Measurements from ENCODE around the gene CEP78. TPM values are rescaled to one million over a fixed set of nuclear protein-coding genes. Genes with fewer than 3 reads are reported as not detected.

CEP78 gene
- total RNA-seq, 2 donors from 2014 or later: 52.8 to 71.6 TPM

- Mint-ChIP-seq H3K9me3 (no peaks in the 10 kb centered on the region), H3K36me3 (ENCODE audit: low read depth) (peaks cover 68% of the 10 kb centered on the region), H3K4me3 (no peak overlapping the region), H3K4me1 (peaks cover 5% of the 10 kb centered on the region), H3K27ac (no peak overlapping the region), H3K27me3 (ENCODE audit: insufficient read depth) (no peaks in the 10 kb centered on the region)
- WGBS, 2 experiments (ENCODE audit: insufficient coverage in 1 of 2, insufficient read length in 1 of 2): 90% methylated on average over 1 of the region's 1 CpG; no CpG with 5 or more reads in 1 of the 2 experiments
- Histone ChIP-seq H3K9me3 (ENCODE audit: control insufficient read depth, low read length) (no peaks in the 10 kb centered on the region), H3K27me3 (ENCODE audit: control insufficient read depth, insufficient read depth, low read length, poor library complexity, severe bottlenecking) (no peaks in the 10 kb centered on the region), H3K9ac (ENCODE audit: extremely low read depth, low read length, poor library complexity, severe bottlenecking) (no peak overlapping the region), H3K4me3 (ENCODE audit: low read length) (no peak overlapping the region), H3K4me1 (ENCODE audit: control insufficient read depth, insufficient read depth, low read length) (no peaks in the 10 kb centered on the region), H3K27ac (ENCODE audit: low read depth, low read length) (no peak overlapping the region), H3K36me3 (ENCODE audit: control insufficient read depth, insufficient read depth, low read length) (peaks cover 77% of the 10 kb centered on the region)
- DNase-seq: no peak
- no peak for TF ChIP-seq CTCF (conservative IDR thresholded peaks at IDR 0.05)
Observed at GRCh38 chr9:78304357-78304756, 68.5 kb downstream of the CEP78 start.

GRCh38 chr9:78306222-78307076 is 70.6 kb downstream of the CEP78 start:
- H3K9me3 ChIP-seq (ENCODE audit: control insufficient read depth, low read length): no peaks in the 10 kb centered on the region
- H3K4me1 ChIP-seq (ENCODE audit: control insufficient read depth, insufficient read depth, low read length): no peaks in the 10 kb centered on the region
- no peaks in the 10 kb centered on the region for H3K4me1 Mint-ChIP-seq
- TF ChIP-seq CTCF (conservative IDR thresholded peaks at IDR 0.05): no peak
- no peak overlapping the region for H3K9ac ChIP-seq (ENCODE audit: extremely low read depth, low read length, poor library complexity, severe bottlenecking)
- H3K4me3 ChIP-seq (ENCODE audit: low read length): no peak overlapping the region
- H3K27ac Mint-ChIP-seq: no peak overlapping the region
- H3K27ac ChIP-seq (ENCODE audit: low read depth, low read length): no peak overlapping the region
- H3K27me3 Mint-ChIP-seq (ENCODE audit: insufficient read depth): no peaks in the 10 kb centered on the region
- no peak for DNase-seq
- H3K9me3 Mint-ChIP-seq: no peaks in the 10 kb centered on the region
- WGBS, 2 experiments (ENCODE audit: insufficient coverage in 1 of 2, insufficient read length in 1 of 2): 86 to 88% methylated on average over 10 to 16 of the region's 16 CpGs
- no peaks in the 10 kb centered on the region for H3K27me3 ChIP-seq (ENCODE audit: control insufficient read depth, insufficient read depth, low read length, poor library complexity, severe bottlenecking)
- H3K36me3 ChIP-seq (ENCODE audit: control insufficient read depth, insufficient read depth, low read length): peaks cover 71% of the 10 kb centered on the region
- H3K36me3 Mint-ChIP-seq (ENCODE audit: low read depth): peaks cover 76% of the 10 kb centered on the region
- H3K4me3 Mint-ChIP-seq: no peak overlapping the region

GRCh38 chr9:78307360-78307759 is 71.5 kb downstream of the CEP78 start:
- no peak overlapping the region for H3K27ac ChIP-seq (ENCODE audit: low read depth, low read length)
- Mint-ChIP-seq H3K27ac (no peak overlapping the region), H3K36me3 (ENCODE audit: low read depth) (peaks cover 76% of the 10 kb centered on the region), H3K4me3 (no peak overlapping the region), H3K4me1 (no peaks in the 10 kb centered on the region), H3K9me3 (no peaks in the 10 kb centered on the region), H3K27me3 (ENCODE audit: insufficient read depth) (no peaks in the 10 kb centered on the region)
- no peaks in the 10 kb centered on the region for H3K27me3 ChIP-seq (ENCODE audit: control insufficient read depth, insufficient read depth, low read length, poor library complexity, severe bottlenecking)
- no peaks in the 10 kb centered on the region for H3K9me3 ChIP-seq (ENCODE audit: control insufficient read depth, low read length)
- H3K4me1 ChIP-seq (ENCODE audit: control insufficient read depth, insufficient read depth, low read length): no peaks in the 10 kb centered on the region
- DNase-seq: no peak
- H3K4me3 ChIP-seq (ENCODE audit: low read length): no peak overlapping the region
- H3K36me3 ChIP-seq (ENCODE audit: control insufficient read depth, insufficient read depth, low read length): peaks cover 68% of the 10 kb centered on the region
- no peak overlapping the region for H3K9ac ChIP-seq (ENCODE audit: extremely low read depth, low read length, poor library complexity, severe bottlenecking)
- TF ChIP-seq CTCF (conservative IDR thresholded peaks at IDR 0.05): no peak
- 72% methylated on average over 2 of the region's 2 CpGs; no CpG with 5 or more reads in 1 of the 2 experiments for WGBS, 2 experiments (ENCODE audit: insufficient coverage in 1 of 2, insufficient read length in 1 of 2)
